Measurements from ENCODE around the gene PIK3AP1. TPM values are rescaled to one million over a fixed set of nuclear protein-coding genes. Genes with fewer than 3 reads are reported as not detected.
A peak's percentile ranks its signal among the peaks of the same experiment; 100 is the strongest.
"Not testable (repeated sequence)": the region's sequence is repeated elsewhere in the genome, so short reads cannot be mapped to it uniquely, and the experiment has no call there.

Gene PIK3AP1, protein sequence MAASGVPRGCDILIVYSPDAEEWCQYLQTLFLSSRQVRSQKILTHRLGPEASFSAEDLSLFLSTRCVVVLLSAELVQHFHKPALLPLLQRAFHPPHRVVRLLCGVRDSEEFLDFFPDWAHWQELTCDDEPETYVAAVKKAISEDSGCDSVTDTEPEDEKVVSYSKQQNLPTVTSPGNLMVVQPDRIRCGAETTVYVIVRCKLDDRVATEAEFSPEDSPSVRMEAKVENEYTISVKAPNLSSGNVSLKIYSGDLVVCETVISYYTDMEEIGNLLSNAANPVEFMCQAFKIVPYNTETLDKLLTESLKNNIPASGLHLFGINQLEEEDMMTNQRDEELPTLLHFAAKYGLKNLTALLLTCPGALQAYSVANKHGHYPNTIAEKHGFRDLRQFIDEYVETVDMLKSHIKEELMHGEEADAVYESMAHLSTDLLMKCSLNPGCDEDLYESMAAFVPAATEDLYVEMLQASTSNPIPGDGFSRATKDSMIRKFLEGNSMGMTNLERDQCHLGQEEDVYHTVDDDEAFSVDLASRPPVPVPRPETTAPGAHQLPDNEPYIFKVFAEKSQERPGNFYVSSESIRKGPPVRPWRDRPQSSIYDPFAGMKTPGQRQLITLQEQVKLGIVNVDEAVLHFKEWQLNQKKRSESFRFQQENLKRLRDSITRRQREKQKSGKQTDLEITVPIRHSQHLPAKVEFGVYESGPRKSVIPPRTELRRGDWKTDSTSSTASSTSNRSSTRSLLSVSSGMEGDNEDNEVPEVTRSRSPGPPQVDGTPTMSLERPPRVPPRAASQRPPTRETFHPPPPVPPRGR
- 100 to 1,000 TPM in 1 of 3 donors, 10 to 100 TPM in 2; 87.4 to 186 (median 98.3) TPM for polyA plus RNA-seq

DNA sequence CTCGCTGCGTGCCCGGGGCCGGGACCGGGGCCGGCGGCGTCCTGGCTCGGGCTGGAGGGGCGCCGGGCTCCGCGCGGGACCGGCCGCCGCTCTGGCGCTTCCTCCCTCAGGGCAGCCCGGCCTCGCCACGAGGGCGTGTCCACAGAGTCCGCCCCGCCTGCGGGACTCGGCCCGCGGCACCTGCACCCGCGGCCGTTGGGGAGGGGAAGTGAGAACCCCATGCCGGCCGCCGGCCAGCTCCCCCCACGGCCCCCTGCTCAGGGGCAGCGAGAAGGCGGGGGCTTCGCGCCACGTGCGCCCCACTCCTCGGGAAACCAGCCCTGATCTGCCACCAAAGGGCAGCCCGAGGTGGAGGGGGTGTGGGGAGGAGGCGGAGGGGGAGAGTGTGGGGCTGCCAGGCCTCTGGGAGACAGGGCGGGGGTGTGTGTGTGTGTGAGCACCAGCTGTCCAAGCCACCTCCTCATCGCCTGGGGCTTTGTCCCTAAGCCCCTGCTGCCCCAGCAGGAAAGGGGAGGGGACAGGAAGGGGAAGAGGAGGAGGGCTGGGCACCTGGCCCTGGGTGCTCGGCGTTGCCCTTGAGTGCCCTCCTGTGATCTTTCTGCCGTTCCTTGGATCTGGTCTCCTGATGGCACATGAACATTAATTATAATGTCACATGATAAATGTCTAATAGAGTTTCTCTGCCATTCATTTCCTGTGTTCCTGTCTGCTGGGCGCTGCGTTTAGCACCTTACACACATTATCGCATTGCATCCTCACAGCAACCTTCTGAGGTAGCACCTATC is at the start of gene PIK3AP1:
TSS of gene PIK3AP1 (minus strand) at position 93 of the 785 bp plus-strand sequence. CDS start 120 bp downstream, outside the sequence.
- peaks cover 0 to 4% (median 0%) of the 10 kb centered on the region in 3 donors for H3K36me3 Mint-ChIP-seq
- DNase-seq: peak; percentile 82
- H3K27me3 Mint-ChIP-seq (ENCODE audit: low read depth in 3 of 3): peaks cover 3 to 24% (median 5%) of the 10 kb centered on the region in 3 donors
- no peaks in the 10 kb centered on the region for H3K9me3 Mint-ChIP-seq
- H3K27ac Mint-ChIP-seq: peak within 1 kb of the TSS; percentile 91 to 99 (median 96)
- peaks cover 55 to 60% of the 10 kb centered on the region in 2 donors for H3K4me1 Mint-ChIP-seq
- H3K4me3 Mint-ChIP-seq: peak within 1 kb of the TSS; percentile 96 to 100 (median 99)

DNA sequence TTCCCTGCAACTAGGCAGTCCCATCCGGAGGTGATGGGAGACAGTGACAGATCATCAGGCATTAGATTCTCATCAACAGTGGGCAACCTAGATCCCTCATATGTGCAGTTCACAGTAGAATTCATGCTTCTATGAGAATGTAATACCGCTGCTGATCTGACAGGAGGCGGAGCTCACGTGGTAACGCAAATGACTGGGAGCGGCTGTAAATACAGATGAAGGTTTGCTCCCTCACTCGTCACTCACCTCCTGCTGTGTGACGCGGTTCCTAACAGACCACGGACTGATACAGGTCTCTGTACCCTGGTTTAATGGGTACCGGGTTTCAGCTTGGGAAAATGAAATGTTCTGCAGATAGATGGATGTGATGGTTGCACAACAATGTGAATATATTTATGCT is 47.8 kb upstream of the PIK3AP1 start:
- H3K4me1 Mint-ChIP-seq: peaks cover 8 to 9% of the 10 kb centered on the region in 2 donors
- peaks cover 0 to 7% (median 6%) of the 10 kb centered on the region in 3 donors for H3K36me3 Mint-ChIP-seq
- H3K4me3 Mint-ChIP-seq: no peak overlapping the region
- H3K9me3 Mint-ChIP-seq: peaks cover 0 to 7% (median 0%) of the 10 kb centered on the region in 6 donors
- H3K27me3 Mint-ChIP-seq (ENCODE audit: low read depth in 3 of 3): peaks cover 0 to 2% (median 2%) of the 10 kb centered on the region in 3 donors
- no peak overlapping the region for H3K27ac Mint-ChIP-seq
- DNase-seq: no peak

DNA sequence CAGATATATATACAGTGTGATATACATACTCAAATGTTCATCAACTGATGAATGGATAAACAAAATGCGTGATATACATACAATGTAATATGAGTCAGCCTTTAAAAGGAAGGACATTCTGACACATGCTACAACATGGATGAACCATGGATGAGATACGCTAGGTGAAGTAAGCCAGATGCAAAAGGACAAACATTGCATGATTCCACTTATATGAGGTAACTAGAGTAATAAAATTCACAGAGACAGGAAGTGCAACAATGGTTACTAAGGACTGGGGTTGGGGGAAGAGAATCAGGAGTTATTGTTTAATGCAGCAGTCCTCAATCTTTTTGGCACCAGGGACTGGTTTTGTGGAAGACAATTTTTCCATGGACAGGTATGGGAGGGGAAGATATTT is 47.3 kb upstream of the PIK3AP1 start:
- DNase-seq: no peak
- Mint-ChIP-seq H3K4me1 (peaks cover 8 to 9% of the 10 kb centered on the region in 2 donors), H3K27me3 (ENCODE audit: low read depth in 3 of 3) (peaks cover 0 to 2% (median 2%) of the 10 kb centered on the region in 3 donors), H3K9me3 (peaks cover 0 to 7% (median 0%) of the 10 kb centered on the region in 6 donors), H3K4me3 (no peak overlapping the region), H3K27ac (no peak overlapping the region), H3K36me3 (peaks cover 0 to 6% (median 6%) of the 10 kb centered on the region in 3 donors)

- no peaks in the 10 kb centered on the region for H3K36me3 Mint-ChIP-seq
- peak overlapping the region in 3 of 6 donors; percentile 1 to 41 (median 10) for H3K27ac Mint-ChIP-seq
Observed at GRCh38 chr10:96765406-96766240, 45.3 kb upstream of the PIK3AP1 start.

GRCh38 chr10:96764425-96765060 is 44.2 kb upstream of the PIK3AP1 start:
- Mint-ChIP-seq H3K9me3 (no peaks in the 10 kb centered on the region), H3K4me1 (peaks cover 10 to 17% of the 10 kb centered on the region in 2 donors), H3K4me3 (no peak overlapping the region), H3K36me3 (no peaks in the 10 kb centered on the region), H3K27me3 (ENCODE audit: low read depth in 3 of 3) (peaks cover 0 to 2% (median 0%) of the 10 kb centered on the region in 3 donors), H3K27ac (no peak overlapping the region)
- DNase-seq: no peak

More at GRCh38 chr10:96765406-96766240, 45.3 kb upstream of the PIK3AP1 start:
- H3K27me3 Mint-ChIP-seq (ENCODE audit: low read depth in 3 of 3): peaks cover 0 to 2% (median 0%) of the 10 kb centered on the region in 3 donors
- no peak overlapping the region for H3K4me3 Mint-ChIP-seq
- no peaks in the 10 kb centered on the region for H3K9me3 Mint-ChIP-seq
- DNase-seq: peak; percentile 67 to 73 (median 71)
- H3K4me1 Mint-ChIP-seq: peaks cover 9 to 14% of the 10 kb centered on the region in 2 donors

- H3K27me3 Mint-ChIP-seq (ENCODE audit: low read depth in 3 of 3): peaks cover 0 to 3% (median 2%) of the 10 kb centered on the region in 3 donors
- H3K36me3 Mint-ChIP-seq: no peaks in the 10 kb centered on the region
- H3K4me1 Mint-ChIP-seq: peaks cover 32 to 54% of the 10 kb centered on the region in 2 donors
- DNase-seq: peak; percentile 22 to 40 (median 34)
- peak overlapping the region; percentile 61 to 80 (median 73) for H3K4me3 Mint-ChIP-seq
- peak overlapping the region; percentile 51 to 91 (median 70) for H3K27ac Mint-ChIP-seq
- H3K9me3 Mint-ChIP-seq: no peaks in the 10 kb centered on the region
Observed at GRCh38 chr10:96758423-96758822, 38.1 kb upstream of the PIK3AP1 start.

DNA sequence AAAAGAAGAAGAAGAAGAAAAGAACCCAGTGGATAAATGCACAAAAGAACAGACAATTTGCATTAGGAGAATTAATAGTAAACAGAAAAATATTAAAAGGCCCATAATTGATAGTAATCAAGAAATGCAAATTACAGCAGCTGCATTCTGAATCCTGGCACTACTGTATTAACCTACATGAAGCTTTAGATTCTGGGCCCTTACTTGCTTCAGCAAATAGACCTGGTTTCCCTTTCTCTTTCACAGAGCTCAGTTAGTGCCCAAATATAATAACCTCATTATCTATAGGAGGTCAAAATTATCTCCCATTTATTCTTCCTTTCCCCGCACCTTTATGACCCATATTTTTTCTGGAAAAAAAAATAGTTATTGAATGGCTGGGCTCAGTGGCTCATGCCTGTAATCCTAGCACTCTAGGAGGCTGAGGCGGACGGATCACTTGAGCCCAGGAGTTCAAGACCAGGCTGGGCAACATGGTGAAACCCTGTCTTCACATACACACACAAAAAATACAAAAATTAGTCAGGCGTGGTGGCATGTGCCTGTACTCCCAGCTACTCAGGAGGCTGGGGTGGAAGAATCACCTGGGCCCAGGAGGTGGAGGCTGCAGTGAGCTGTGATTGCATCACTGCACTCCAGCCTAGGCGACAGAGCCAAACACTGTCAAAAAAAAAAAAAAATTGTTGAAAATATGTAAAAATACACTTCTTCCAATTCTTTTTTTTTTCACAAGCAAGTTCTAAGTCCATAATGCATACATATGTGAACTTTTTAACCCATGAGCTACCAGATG is 36.0 kb upstream of the PIK3AP1 start:
- peaks cover 0 to 4% (median 3%) of the 10 kb centered on the region in 3 donors for H3K27me3 Mint-ChIP-seq (ENCODE audit: low read depth in 3 of 3)

DNA sequence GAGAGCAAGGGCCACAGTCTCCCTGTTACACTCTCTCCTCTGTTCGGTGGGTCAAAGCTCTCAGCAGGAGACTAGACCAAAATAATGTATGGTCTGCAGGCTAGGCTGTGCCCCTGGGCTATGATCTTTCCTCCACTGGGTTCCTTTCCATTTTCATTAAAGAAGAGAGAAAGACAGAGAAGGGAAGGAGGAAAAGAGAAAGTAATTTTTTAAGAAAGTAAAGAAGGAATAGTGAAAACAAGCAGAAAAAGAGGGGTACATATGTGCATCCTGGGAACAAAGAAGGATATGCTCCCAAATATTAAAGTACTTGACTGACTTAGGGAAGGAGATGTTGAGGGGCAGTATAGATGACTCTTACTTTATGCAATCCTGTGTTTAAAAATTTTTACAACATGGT is 33.6 kb upstream of the PIK3AP1 start:
- peaks cover 0 to 4% (median 2%) of the 10 kb centered on the region in 3 donors for H3K27me3 Mint-ChIP-seq (ENCODE audit: low read depth in 3 of 3)
- H3K9me3 Mint-ChIP-seq: no peaks in the 10 kb centered on the region
- no peak for DNase-seq
- no peaks in the 10 kb centered on the region for H3K36me3 Mint-ChIP-seq
- no peak overlapping the region for H3K27ac Mint-ChIP-seq
- H3K4me3 Mint-ChIP-seq: no peak overlapping the region
- H3K4me1 Mint-ChIP-seq: peaks cover 25 to 39% of the 10 kb centered on the region in 2 donors

More for the DNA sequence above, 36.0 kb upstream of the PIK3AP1 start:
- Mint-ChIP-seq H3K4me1 (peaks cover 32 to 51% of the 10 kb centered on the region in 2 donors), H3K27ac (peak overlapping the region in 5 of 6 donors; percentile 38 to 85 (median 82)), H3K9me3 (no peaks in the 10 kb centered on the region), H3K36me3 (no peaks in the 10 kb centered on the region), H3K4me3 (peak overlapping the region in 4 of 5 donors; percentile 10 to 57 (median 49))
- DNase-seq: no peak

DNA sequence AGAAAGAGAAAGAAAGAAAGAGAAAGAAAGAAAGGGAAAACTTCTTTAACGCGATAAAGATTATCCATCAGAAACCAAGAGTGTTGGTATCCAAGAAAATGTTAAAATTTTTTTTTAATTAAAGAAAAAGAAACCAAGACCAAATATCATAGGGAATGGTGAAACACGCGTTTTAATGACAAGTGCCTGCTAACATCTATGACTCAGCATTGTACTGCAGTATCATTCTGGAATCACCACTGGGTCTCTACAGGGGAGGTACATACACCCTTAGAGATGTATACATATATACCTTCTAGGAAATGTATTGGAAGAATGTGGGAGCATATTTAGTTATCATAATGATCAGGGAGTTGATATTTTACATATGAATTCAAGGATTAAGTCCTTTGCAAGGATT is 32.1 kb upstream of the PIK3AP1 start:
- H3K4me3 Mint-ChIP-seq: no peak overlapping the region

GRCh38 chr10:96750316-96750715 is 30.0 kb upstream of the PIK3AP1 start:
- peaks cover 10 to 19% of the 10 kb centered on the region in 2 donors for H3K4me1 Mint-ChIP-seq
- H3K4me3 Mint-ChIP-seq; H3K27me3 Mint-ChIP-seq (ENCODE audit: low read depth in 3 of 3); H3K36me3 Mint-ChIP-seq; H3K9me3 Mint-ChIP-seq; H3K27ac Mint-ChIP-seq: not testable (repeated sequence)
- DNase-seq: peak in 1 of 3 donors; percentile 32

More for the DNA sequence above, 32.1 kb upstream of the PIK3AP1 start:
- H3K27ac Mint-ChIP-seq: no peak overlapping the region
- H3K27me3 Mint-ChIP-seq (ENCODE audit: low read depth in 3 of 3): peaks cover 0 to 4% (median 2%) of the 10 kb centered on the region in 3 donors
- peaks cover 20 to 34% of the 10 kb centered on the region in 2 donors for H3K4me1 Mint-ChIP-seq
- no peak for DNase-seq
- H3K9me3 Mint-ChIP-seq: no peaks in the 10 kb centered on the region
- H3K36me3 Mint-ChIP-seq: no peaks in the 10 kb centered on the region

GRCh38 chr10:96747734-96748550 is 27.6 kb upstream of the PIK3AP1 start:
- Mint-ChIP-seq H3K4me1 (peaks cover 16 to 30% of the 10 kb centered on the region in 2 donors), H3K36me3 (no peaks in the 10 kb centered on the region), H3K4me3 (peak overlapping the region in 2 of 5 donors; percentile 21 to 39), H3K27me3 (ENCODE audit: low read depth in 3 of 3) (peaks cover 0 to 2% (median 2%) of the 10 kb centered on the region in 3 donors), H3K9me3 (no peaks in the 10 kb centered on the region), H3K27ac (peak overlapping the region; percentile 41 to 83 (median 64))
- peak in 1 of 3 donors; percentile 6 for DNase-seq

All from immature natural killer cell (primary cell).